Gastroesophageal sphincter (tissue), 3 donors: ENCODE data around the gene CDH5.

Experiments used
- CTCF ChIP-seq, 4 experiments: fragments of 200-600 bp in 2 of 4; fragments of 450-650 bp in 2 of 4; sonication (generic) in 1 of 4; IDR thresholded peaks; one replicate each; pipeline ENCODE4 v1.5.1; 2017 to 2019; ENCODE audit warnings: antibody characterized with exemption in 4 of 4, mild to moderate bottlenecking in 2 of 4, moderate library complexity in 2 of 4
- POLR2A ChIP-seq, 2 donors: fragments of 450-650 bp; IDR thresholded peaks; one replicate each; pipeline ENCODE4 v1.6.1; 2017; ENCODE audit warnings: antibody characterized with exemption in 2 of 2, mild to moderate bottlenecking in 2 of 2, moderate library complexity in 1 of 2

DNA sequence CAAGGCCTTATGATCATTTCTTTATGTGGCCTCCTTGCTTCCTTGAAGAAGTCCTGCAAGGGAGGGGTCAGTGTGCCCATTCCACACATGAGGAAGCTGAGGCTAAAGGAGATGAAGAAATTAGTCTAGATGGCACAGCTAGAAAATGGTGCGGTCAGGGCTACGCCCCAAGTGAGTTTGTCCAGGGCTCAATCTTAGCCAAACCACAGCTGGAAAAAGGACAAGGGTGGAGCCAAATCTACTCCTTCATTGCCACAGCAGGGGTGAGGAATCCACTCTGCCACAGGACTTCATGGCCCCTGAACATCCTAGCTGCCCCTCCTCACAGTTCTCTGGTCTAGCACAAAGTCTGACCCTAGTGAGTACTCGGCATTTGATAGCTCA, 76.8 kb downstream of the CDH5 start:
- TF ChIP-seq CTCF (IDR thresholded peaks at IDR 0.05) (no peak), POLR2A (IDR thresholded peaks at IDR 0.05) (no peak)
